HepG2 (cell line): ENCODE results near the gene TGM2. TPM values are rescaled to one million over a fixed set of nuclear protein-coding genes. Genes with fewer than 3 reads are reported as not detected.

ENCODE experiments used
- ARID2 ChIP-seq: sonication (generic); formaldehyde crosslinking; IDR thresholded peaks from 2 replicates; pipeline ENCODE4 v1.8.1; 2022; ENCODE audit warnings: mild to moderate bottlenecking, missing genetic modification reagents, borderline replicate concordance
- CBX5 ChIP-seq: sonication (generic); formaldehyde crosslinking; IDR thresholded peaks from 2 replicates; pipeline ENCODE4 v1.4.0; 2020; ENCODE audit warnings: missing genetic modification reagents, borderline replicate concordance
- CCDC6 ChIP-seq: sonication (generic); formaldehyde crosslinking; IDR thresholded peaks from 2 replicates; pipeline ENCODE4 v1.8.1; 2022; ENCODE audit warnings: mild to moderate bottlenecking, missing genetic modification reagents, moderate library complexity
- CEBPB ChIP-seq: IDR thresholded peaks from 2 replicates; pipeline ENCODE4 v1.6.1; 2011; ENCODE audit warnings: low read depth, low read length, improper control_type of control experiment, borderline replicate concordance
- FOSL2 ChIP-seq: sonication (generic); formaldehyde crosslinking; IDR thresholded peaks from 2 replicates; pipeline ENCODE4 v1.4.0; 2020; ENCODE audit warnings: missing genetic modification reagents
- FOXK2 ChIP-seq: fragments of 450-650 bp; IDR thresholded peaks from 2 replicates; pipeline ENCODE4 v1.6.1; 2016
- FOXP1 ChIP-seq, 2 experiments: fragments of 450-650 bp in 1 of 2; IDR thresholded peaks; 2 replicates each; pipeline ENCODE4 v1.6.1; 2017 to 2018; ENCODE audit warnings: antibody characterized with exemption in 1 of 2
- HNRNPLL ChIP-seq: fragments of 200-400 bp; formaldehyde crosslinking; IDR thresholded peaks from 2 replicates; pipeline ENCODE4 v1.6.1; 2017; ENCODE audit warnings: mild to moderate bottlenecking, low read depth, low read length; ENCODE audit not compliant: poor library complexity, severe bottlenecking
- KAT2B ChIP-seq: fragments of 150-350 bp; IDR thresholded peaks from 2 replicates; pipeline ENCODE4 v1.6.1; 2014; ENCODE audit warnings: low read depth, low read length, borderline replicate concordance
- KAT7 ChIP-seq: IDR thresholded peaks from 2 replicates; pipeline ENCODE4 v1.6.1; 2018; ENCODE audit warnings: borderline replicate concordance, missing compliant biosample characterization
- KDM1A ChIP-seq: IDR thresholded peaks from 2 replicates; pipeline ENCODE4 v1.6.1; 2016; ENCODE audit warnings: missing compliant biosample characterization
- MTF1 ChIP-seq: sonication (generic); formaldehyde crosslinking; IDR thresholded peaks from 2 replicates; pipeline ENCODE4 v1.5.0; 2020; ENCODE audit warnings: missing genetic modification reagents
- MZF1 ChIP-seq: sonication (generic); formaldehyde crosslinking; IDR thresholded peaks from 2 replicates; pipeline ENCODE4 v1.8.1; 2023; ENCODE audit warnings: mild to moderate bottlenecking, missing genetic modification reagents, borderline replicate concordance
- ONECUT2 ChIP-seq: sonication (generic); formaldehyde crosslinking; IDR thresholded peaks from 2 replicates; pipeline ENCODE4 v1.4.0; 2020; ENCODE audit warnings: missing genetic modification reagents
- PAF1 ChIP-seq: IDR thresholded peaks from 2 replicates; pipeline ENCODE4 v1.6.1; 2016; ENCODE audit warnings: missing genetic modification reagents, missing compliant biosample characterization
- POGZ ChIP-seq: sonication (generic); formaldehyde crosslinking; IDR thresholded peaks from 2 replicates; pipeline ENCODE4 v1.4.0; 2020; ENCODE audit warnings: mild to moderate bottlenecking, missing genetic modification reagents
- SKIL ChIP-seq: sonication (generic); formaldehyde crosslinking; IDR thresholded peaks from 2 replicates; pipeline ENCODE4 v1.8.0; 2022; ENCODE audit warnings: missing genetic modification reagents, mild to moderate bottlenecking, moderate library complexity, borderline replicate concordance
- SNAPC5 ChIP-seq: sonication (generic); formaldehyde crosslinking; IDR thresholded peaks from 2 replicates; pipeline ENCODE4 v1.8.1; 2023; ENCODE audit warnings: mild to moderate bottlenecking, missing genetic modification reagents, borderline replicate concordance
- SOX13 ChIP-seq, 3 experiments: fragments of 450-650 bp in 1 of 3; sonication (generic) in 1 of 3; formaldehyde crosslinking in 1 of 3; IDR thresholded peaks in 2 of 3; conservative IDR thresholded peaks in 1 of 3; 2 replicates each; pipeline versions ENCODE4 v1.5.0 to v1.6.1; 2016 to 2020; ENCODE audit warnings: antibody characterized with exemption in 1 of 3, mild to moderate bottlenecking in 1 of 3, missing compliant biosample characterization in 1 of 3, missing genetic modification reagents in 1 of 3, moderate library complexity in 1 of 3
- SP1 ChIP-seq, 2 experiments: fragments of 450-650 bp in 1 of 2; sonication (generic) in 1 of 2; formaldehyde crosslinking in 1 of 2; IDR thresholded peaks; 2 replicates each; pipeline versions ENCODE4 v1.4.0 to v1.6.1; 2016 to 2020; ENCODE audit warnings: missing genetic modification reagents in 1 of 2
- SP4 ChIP-seq: sonication (generic); formaldehyde crosslinking; IDR thresholded peaks from 2 replicates; pipeline ENCODE4 v1.8.1; 2023; ENCODE audit warnings: mild to moderate bottlenecking, missing genetic modification reagents
- XBP1 ChIP-seq: sonication (generic); formaldehyde crosslinking; IDR thresholded peaks from 2 replicates; pipeline ENCODE4 v1.5.0; 2020; ENCODE audit warnings: missing genetic modification reagents
- ZNF101 ChIP-seq: sonication (generic); formaldehyde crosslinking; IDR thresholded peaks from 2 replicates; pipeline ENCODE4 v1.4.0; 2020; ENCODE audit warnings: mild to moderate bottlenecking, low read depth, missing genetic modification reagents, borderline replicate concordance
- ZNF441 ChIP-seq: sonication (generic); formaldehyde crosslinking; IDR thresholded peaks from 2 replicates; pipeline ENCODE4 v1.7.0; 2021; ENCODE audit warnings: missing genetic modification reagents, borderline replicate concordance
- ZNF790 ChIP-seq: sonication (generic); formaldehyde crosslinking; IDR thresholded peaks from 2 replicates; pipeline ENCODE4 v1.8.0; 2022; ENCODE audit warnings: missing genetic modification reagents, mild to moderate bottlenecking, borderline replicate concordance
- ZSCAN25 ChIP-seq: sonication (generic); formaldehyde crosslinking; IDR thresholded peaks from 2 replicates; pipeline ENCODE4 v1.8.0; 2022; ENCODE audit warnings: mild to moderate bottlenecking, missing genetic modification reagents
- polyA plus RNA-seq, 8 experiments: library from polyadenylated mRNA; depleted of rRNA in 3 of 8; stranded (reverse) in 7 of 8; unstranded in 1 of 8; fragments of >200 nt; fragmentation: Illumina TruSeq in 4 of 8; extraction: Trizol in 4 of 8; gene quantifications; 2 replicates each; pipeline versions ENCODE4 v1.2.1 to v1.2.3, GENCODE V29; 2011 to 2016; ENCODE audit warnings: low read depth in 4 of 8, missing spikeins in 1 of 8, mixed read lengths in 1 of 8; ENCODE audit not compliant: insufficient read depth in 1 of 8
- total RNA-seq, 5 experiments: library from RNA; depleted of rRNA; stranded (reverse); fragments of >200 nt; fragmentation: Illumina TruSeq; extraction: Trizol; gene quantifications; 2 replicates each; pipeline ENCODE4 v1.2.3, GENCODE V29; 2016; ENCODE audit warnings: low read depth in 1 of 5
- TF ChIP-seq, protein P1 (sequence below): sonication (generic); formaldehyde crosslinking; IDR thresholded peaks from 2 replicates; pipeline ENCODE4 v1.8.0; 2022; ENCODE audit warnings: missing genetic modification reagents, mild to moderate bottlenecking, inconsistent platforms, borderline replicate concordance

The TGM2 gene
- total and polyA plus RNA-seq, 2 of the 13 experiments (the other 11 are each of a cell fraction or from before 2014, with no cell fraction given), result 4.2 to 46.4 TPM

- TF ChIP-seq SNAPC5, result no peak
- TF ChIP-seq MTF1 (CRISPR knock-in tag), result no peak
- TF ChIP-seq POGZ (CRISPR knock-in tag), result peak; percentile 77
- no peak for TF ChIP-seq ZNF101
- peak; percentile 49; the same call in 1 of the 2 replicates for TF ChIP-seq KDM1A (CRISPR knock-in tag)
- TF ChIP-seq FOXK2, result no peak
- no peak for TF ChIP-seq MZF1 (CRISPR knock-in tag)
- no peak for TF ChIP-seq XBP1
- TF ChIP-seq PAF1, result no peak
- no peak for TF ChIP-seq ARID2 (CRISPR knock-in tag)
- no peak for TF ChIP-seq FOSL2 (CRISPR knock-in tag)
- no peak for TF ChIP-seq HNRNPLL
- no peak for TF ChIP-seq CEBPB
- TF ChIP-seq, protein P1, sequence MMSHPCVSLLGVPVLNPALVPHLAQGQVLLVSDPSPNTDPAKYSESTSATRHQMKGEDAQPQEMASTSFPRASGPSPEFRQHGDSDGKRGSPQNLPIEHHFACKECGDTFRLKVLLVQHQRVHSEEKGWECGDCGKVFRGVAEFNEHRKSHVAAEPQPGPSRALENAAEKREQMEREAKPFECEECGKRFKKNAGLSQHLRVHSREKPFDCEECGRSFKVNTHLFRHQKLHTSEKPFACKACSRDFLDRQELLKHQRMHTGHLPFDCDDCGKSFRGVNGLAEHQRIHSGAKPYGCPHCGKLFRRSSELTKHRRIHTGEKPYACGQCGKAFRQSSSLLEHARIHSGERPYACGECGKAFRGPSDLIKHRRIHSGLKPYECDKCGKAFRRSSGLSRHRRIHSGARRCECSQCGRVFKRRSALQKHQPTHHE, result no peak
- TF ChIP-seq KAT7, result no peak
- no peak for TF ChIP-seq CCDC6 (CRISPR knock-in tag)
- no peak for TF ChIP-seq ZNF441 (CRISPR knock-in tag)
- peak; percentile 68 for TF ChIP-seq SOX13 (IDR thresholded peaks at IDR 0.05)
- peak in 1 of 2 experiments; percentile 88; a peak in 2 of 4 replicates for TF ChIP-seq SOX13 (CRISPR knock-in tag; conservative IDR thresholded peaks at IDR 0.05 in 1 of 2, IDR thresholded peaks at IDR 0.05 in 1 of 2)
- TF ChIP-seq SP4 (CRISPR knock-in tag), result no peak; the same call in 1 of the 2 replicates
- TF ChIP-seq SKIL, result no peak
- no peak for TF ChIP-seq ZSCAN25 (CRISPR knock-in tag)
- 0 out of 2 replicates have a peak, but pooled peaks have one; percentile 28 for TF ChIP-seq ZNF790 (CRISPR knock-in tag)
- no peak for TF ChIP-seq ONECUT2 (CRISPR knock-in tag)
- TF ChIP-seq CBX5 (CRISPR knock-in tag), result no peak
- TF ChIP-seq FOXP1 (IDR thresholded peaks at IDR 0.05), result no peak
- peak; percentile 61 for TF ChIP-seq FOXP1 (CRISPR knock-in tag; IDR thresholded peaks at IDR 0.05)
- no peak for TF ChIP-seq KAT2B
- TF ChIP-seq SP1 (IDR thresholded peaks at IDR 0.05), result no peak
- no peak for TF ChIP-seq SP1 (CRISPR knock-in tag; IDR thresholded peaks at IDR 0.05)
Measured at GRCh38 chr20:38093641-38094077, 71.4 kb downstream of the TGM2 start (continued).
